HepG2 (cell line): ENCODE data around the gene CCDC197. TPM values are rescaled to one million over a fixed set of nuclear protein-coding genes. Genes with fewer than 3 reads are reported as not detected.

Experiments used
- ATAC-seq: fragments of 200-7000 bp; cut with Tn5 transposase; 3 replicates; pipeline ENCODE4 v1.9.1; 2020; ENCODE audit warnings: mild to moderate bottlenecking, moderate library complexity
- BruUV-seq: library from RNA; stranded (reverse); fragments of 400-500 nt; replicated peaks from 2 replicates; lab custom pipeline; 2021; lab: Mats Ljungman, UMichigan
- CTCF ChIA-PET: fragments of 300-600 bp; formaldehyde crosslinking; extraction: SDS; loops from one replicate; lab custom pipeline; 2021; ENCODE audit warnings: low total read pairs, inconsistent platforms, low intra/inter-chr PET ratio; lab: Yijun Ruan, JAX
- POLR2A ChIA-PET: fragments of 350-600 bp; sonication (Branson Sonifier 250); formaldehyde crosslinking; loops from one replicate; lab custom pipeline; 2020; ENCODE audit warnings: antibody characterized with exemption, inconsistent platforms; lab: Yijun Ruan, JAX
- DNase-seq: peaks from one replicate; pipeline ENCODE4 v3.0.0-alpha.2; 2015; ENCODE audit warnings: low spot score
- FAIRE-seq: peaks from 3 replicates; lab custom pipeline; 2011; peaks lifted over from hg19 to GRCh38; lab: Jason Lieb, UNC
- H2AFZ ChIP-seq: one replicate; pipeline ENCODE4 v1.6.1; 2011; ENCODE audit warnings: low read length, inconsistent platforms
- H3K27ac ChIP-seq: fragments of 300-600 bp; 3 replicates; pipeline ENCODE4 v1.8.0; 2011; ENCODE audit warnings: mixed run types, mild to moderate bottlenecking, mixed read lengths, low read length, inconsistent platforms; ENCODE audit not compliant: insufficient read depth; ENCODE audit errors: extremely low read length
- H3K27me3 ChIP-seq, 2 experiments: fragments of 200-600 bp in 1 of 2; 2 replicates in 1 of 2; 3 replicates in 1 of 2; pipeline versions ENCODE4 v1.6.0 to v1.8.0; 2011; ENCODE audit warnings: low read length in 2 of 2, mild to moderate bottlenecking in 2 of 2, moderate library complexity in 2 of 2, inconsistent platforms in 1 of 2; ENCODE audit not compliant: insufficient read depth in 2 of 2, control insufficient read depth in 1 of 2
- H3K36me3 ChIP-seq, 2 experiments: fragments of 200-600 bp in 1 of 2; replicated peaks in 1 of 2; 2 replicates in 1 of 2; 3 replicates in 1 of 2; pipeline versions ENCODE4 v1.5.1 to v1.8.0; 2011; ENCODE audit warnings: low read length in 2 of 2, inconsistent platforms in 1 of 2; ENCODE audit not compliant: insufficient read depth in 2 of 2, control insufficient read depth in 1 of 2
- H3K4me1 ChIP-seq: 2 replicates; pipeline ENCODE4 v1.5.1; 2012; ENCODE audit warnings: low read length, inconsistent platforms; ENCODE audit not compliant: insufficient read depth
- H3K4me2 ChIP-seq: 2 replicates; pipeline ENCODE4 v1.6.0; 2011; ENCODE audit warnings: low read depth, low read length, inconsistent platforms
- H3K4me3 ChIP-seq, 3 experiments: fragments of 200-600 bp in 1 of 3; sonication (generic), shearing (Covaris generic) in 1 of 3; replicated peaks in 1 of 3; 2 replicates each; pipeline ENCODE4 v1.5.1; 2011 to 2016; ENCODE audit warnings: low read length in 3 of 3, inconsistent platforms in 2 of 3, low read depth in 2 of 3, mild to moderate bottlenecking in 2 of 3, control low read depth in 1 of 3, mixed read lengths in 1 of 3; ENCODE audit not compliant: insufficient read depth in 1 of 3
- H3K79me2 ChIP-seq: one replicate; pipeline ENCODE4 v1.6.1; 2011; ENCODE audit warnings: low read length, inconsistent platforms; ENCODE audit not compliant: insufficient read depth
- H3K9ac ChIP-seq: 2 replicates; pipeline ENCODE4 v1.6.0; 2011; ENCODE audit warnings: mild to moderate bottlenecking, low read depth, low read length, inconsistent platforms; ENCODE audit not compliant: insufficient read depth
- H3K9me3 ChIP-seq: 2 replicates; pipeline ENCODE4 v1.5.1; 2012; ENCODE audit warnings: mild to moderate bottlenecking, low read length
- H4K20me1 ChIP-seq: 2 replicates; pipeline ENCODE4 v1.6.0; 2011; ENCODE audit warnings: inconsistent platforms, mild to moderate bottlenecking, low read length, moderate library complexity; ENCODE audit not compliant: insufficient read depth
- FOXC1 ChIP-seq: sonication (generic); formaldehyde crosslinking; IDR thresholded peaks from 2 replicates; pipeline ENCODE4 v1.8.0; 2022; ENCODE audit warnings: mild to moderate bottlenecking, missing genetic modification reagents, borderline replicate concordance
- PTBP1 ChIP-seq: fragments of 200-400 bp; formaldehyde crosslinking; IDR thresholded peaks from 2 replicates; pipeline ENCODE4 v1.6.1; 2018; ENCODE audit warnings: low read length, low read depth; ENCODE audit not compliant: poor library complexity, severe bottlenecking
- SYNCRIP ChIP-seq: fragments of 200-400 bp; formaldehyde crosslinking; IDR thresholded peaks from 2 replicates; pipeline ENCODE4 v1.6.1; 2018; ENCODE audit warnings: mild to moderate bottlenecking, low read depth, low read length; ENCODE audit not compliant: insufficient read depth
- XRCC5 ChIP-seq: fragments of 200-400 bp; formaldehyde crosslinking; optimal IDR thresholded peaks from 2 replicates; pipeline ENCODE3; 2017; ENCODE audit warnings: mild to moderate bottlenecking, low read length
- YEATS4 ChIP-seq: sonication (generic); formaldehyde crosslinking; IDR thresholded peaks from 2 replicates; pipeline ENCODE4 v1.4.0; 2020; ENCODE audit warnings: missing genetic modification reagents, borderline replicate concordance
- ZBTB1 ChIP-seq: sonication (generic); formaldehyde crosslinking; IDR thresholded peaks from 2 replicates; pipeline ENCODE4 v1.4.0; 2020; ENCODE audit warnings: missing genetic modification reagents, borderline replicate concordance
- ZBTB40 ChIP-seq, 2 experiments: fragments of 450-650 bp in 1 of 2; sonication (generic) in 1 of 2; formaldehyde crosslinking in 1 of 2; IDR thresholded peaks; 2 replicates each; pipeline versions ENCODE4 v1.6.1 to v1.8.0; 2016 to 2022; ENCODE audit warnings: antibody characterized with exemption in 1 of 2, mild to moderate bottlenecking in 1 of 2, missing genetic modification reagents in 1 of 2
- ZNF432 ChIP-seq: sonication (generic); formaldehyde crosslinking; IDR thresholded peaks from 2 replicates; pipeline ENCODE4 v1.5.0; 2020; ENCODE audit warnings: missing genetic modification reagents, mild to moderate bottlenecking, borderline replicate concordance
- ZNF687 ChIP-seq: sonication (generic); formaldehyde crosslinking; IDR thresholded peaks from 2 replicates; pipeline ENCODE4 v1.5.1; 2020; ENCODE audit warnings: mild to moderate bottlenecking, missing genetic modification reagents, moderate library complexity
- WGBS: methylation state at CpG from one replicate; pipeline ENCODE4 v1.1.6; 2017; ENCODE audit warnings: low lambda C conversion rate; 5-methylcytosine and 5-hydroxymethylcytosine counted together
- in situ Hi-C: cut with HindIII; loops from 2 replicates; pipeline ENCODE4 v1.10.0; 2017; ENCODE audit warnings: low pct_unique_long_range_greater_than_20kb; ENCODE audit not compliant: extremely low pct_ligation_motif_present
- intact Hi-C: fragments of 100-400 bp; cut with micrococcal nuclease; formaldehyde crosslinking; loops from one replicate; pipeline ENCODE4 v1.10.0; 2022; ENCODE audit not compliant: unreplicated experiment
- polyA plus RNA-seq, 8 experiments: library from polyadenylated mRNA; depleted of rRNA in 3 of 8; stranded (reverse) in 7 of 8; unstranded in 1 of 8; fragments of >200 nt; fragmentation: Illumina TruSeq in 4 of 8; extraction: Trizol in 4 of 8; gene quantifications; 2 replicates each; pipeline versions ENCODE4 v1.2.1 to v1.2.3, GENCODE V29; 2011 to 2016; ENCODE audit warnings: low read depth in 4 of 8, missing spikeins in 1 of 8, mixed read lengths in 1 of 8; ENCODE audit not compliant: insufficient read depth in 1 of 8
- total RNA-seq, 5 experiments: library from RNA; depleted of rRNA; stranded (reverse); fragments of >200 nt; fragmentation: Illumina TruSeq; extraction: Trizol; gene quantifications; 2 replicates each; pipeline ENCODE4 v1.2.3, GENCODE V29; 2016; ENCODE audit warnings: low read depth in 1 of 5

The CCDC197 gene
- total and polyA plus RNA-seq, 2 of the 13 experiments (the other 11 are each of a cell fraction or from before 2014, with no cell fraction given): 0.11 to 0.13 TPM

DNA sequence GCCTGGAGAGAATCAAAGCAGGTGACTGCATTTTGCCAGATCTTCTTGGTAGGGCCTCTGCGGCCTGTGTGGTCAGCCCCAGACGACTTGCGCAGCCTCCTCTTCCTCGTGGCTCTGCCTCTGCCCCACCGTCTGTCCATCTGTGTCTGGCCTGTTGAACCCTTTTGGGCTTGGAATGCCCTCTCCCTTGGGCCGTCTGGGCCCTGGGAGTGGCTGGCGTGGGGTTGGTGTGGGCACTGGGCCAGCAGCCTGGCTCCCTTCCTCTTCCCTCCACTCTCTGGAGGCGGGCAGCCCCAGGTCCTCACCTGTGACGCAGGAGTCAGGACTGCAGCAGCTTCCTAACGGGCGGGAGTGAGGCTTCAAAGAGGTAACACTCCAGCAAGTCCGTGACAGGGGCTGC lies 9.7 kb upstream of the CCDC197 start:
- in situ Hi-C loops: no loop called here
- H4K20me1 ChIP-seq: no peaks in the 10 kb centered on the region

More for the DNA sequence above, 9.7 kb upstream of the CCDC197 start:
- Histone ChIP-seq H3K79me2 (no peaks in the 10 kb centered on the region), H3K27me3 (peaks cover 2 to 28% of the 10 kb centered on the region in 2 experiments; a peak in 4 of 5 replicates), H3K9ac (no peak overlapping the region), H2AFZ (no peak overlapping the region), H3K27ac (no peak overlapping the region), H3K4me1 (peaks cover 61% of the 10 kb centered on the region), H3K4me3 (no peak overlapping the region; a peak in 1 of 6 replicates), H3K36me3 (no peaks in the 10 kb centered on the region), H3K4me2 (peak overlapping the region; percentile 47), H3K9me3 (no peaks in the 10 kb centered on the region)
- ATAC-seq (peak; percentile 9; the same call in 2 of the 3 replicates), FAIRE-seq (no peak), DNase-seq (no peak)
- intact Hi-C loops: no loop called here
- 38% methylated on average over 10 of the region's 12 CpGs for WGBS
- TF ChIP-seq SYNCRIP: no peak
- TF ChIP-seq YEATS4 (CRISPR knock-in tag): no peak
- no peak for TF ChIP-seq ZBTB40 (IDR thresholded peaks at IDR 0.05)
- no peak for TF ChIP-seq ZBTB40 (CRISPR knock-in tag; IDR thresholded peaks at IDR 0.05)
- peak; percentile 4 for TF ChIP-seq XRCC5
- TF ChIP-seq ZNF687: peak; percentile 47; the same call in 1 of the 2 replicates
- no peak for TF ChIP-seq FOXC1
- TF ChIP-seq ZBTB1 (CRISPR knock-in tag): no peak
- no peak for TF ChIP-seq ZNF432
- TF ChIP-seq PTBP1: no peak
- no TSS peak for BruUV-seq
- CTCF ChIA-PET: no interaction called here
- POLR2A ChIA-PET: no interaction called here
